Globus pallidus (tissue), 1 donor: Measurements from ENCODE around the gene ANK2.

ENCODE experiments used
- DNase-seq: peaks from one replicate; pipeline ENCODE4 v3.0.0-alpha.2; 2015; ENCODE audit warnings: low spot score

Gene ANK2

DNA sequence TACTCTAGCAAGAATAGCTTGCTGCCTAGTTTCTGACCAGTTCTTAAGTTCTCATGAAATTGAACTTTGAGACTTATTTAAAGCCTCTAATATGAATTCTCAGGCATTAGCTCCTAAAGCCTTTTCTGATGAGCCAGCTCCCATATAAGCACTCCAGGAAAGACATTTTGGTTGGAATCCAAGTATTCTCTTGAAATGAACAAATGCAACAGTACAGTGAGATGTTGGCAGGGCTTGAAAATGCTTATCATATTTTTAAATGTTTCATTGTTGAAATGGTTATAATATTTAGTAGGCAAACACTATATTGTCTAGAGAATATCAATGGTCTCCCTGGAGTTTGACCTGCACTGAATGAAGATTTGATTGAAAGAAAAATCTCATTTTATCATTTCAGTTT, 240.3 kb downstream of the ANK2 start:
- no peak for DNase-seq

DNA sequence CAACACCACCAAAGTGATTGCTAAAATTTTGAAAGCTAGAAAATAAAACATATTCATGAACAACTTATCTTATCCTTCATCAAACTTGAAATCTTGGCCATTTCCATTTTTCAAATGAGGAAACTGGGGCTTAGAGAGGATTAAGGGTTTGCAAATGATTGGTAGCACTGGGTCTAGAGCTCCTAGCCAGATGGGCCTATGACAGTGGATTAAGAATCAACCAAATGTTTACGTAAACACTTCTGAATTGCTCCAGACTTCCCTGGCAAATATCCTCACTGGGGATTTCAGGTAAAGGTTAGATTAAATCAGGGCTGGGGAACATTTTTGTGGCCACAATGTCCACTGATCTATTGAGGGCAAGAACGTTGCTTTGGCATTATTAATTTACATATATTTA, 241.2 kb downstream of the ANK2 start:
- DNase-seq: no peak

DNA sequence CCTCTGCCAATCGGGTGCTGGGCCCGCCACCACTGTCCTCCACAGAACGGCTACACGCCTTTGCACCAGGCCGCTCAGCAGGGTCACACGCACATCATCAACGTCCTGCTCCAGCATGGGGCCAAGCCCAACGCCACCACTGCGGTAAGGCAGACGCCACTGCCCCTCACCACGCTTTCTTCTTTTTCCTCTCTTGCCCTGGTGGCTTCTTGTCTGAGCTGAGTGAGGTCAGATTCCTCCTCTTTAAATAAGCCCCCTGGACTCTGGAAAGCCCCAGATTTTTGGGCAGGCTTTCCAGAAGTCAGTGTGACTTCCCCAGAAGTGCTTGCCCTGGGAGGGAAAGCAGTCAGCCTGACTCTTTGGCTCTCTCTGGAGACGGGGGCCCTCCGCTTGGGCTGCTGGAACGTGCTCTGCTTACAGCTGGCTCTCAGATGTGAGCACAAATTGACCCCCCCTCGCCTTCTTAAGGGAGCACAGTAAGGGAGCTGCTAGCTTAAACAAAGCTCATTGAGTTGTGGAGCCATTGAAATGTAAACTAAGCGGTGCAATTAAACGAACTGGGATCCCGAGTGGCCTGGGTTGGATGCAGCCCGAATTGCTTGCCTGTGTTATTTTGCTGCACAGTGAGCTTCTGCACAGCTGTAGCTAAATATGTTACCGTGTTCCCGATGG, 243.1 kb downstream of the ANK2 start:
- DNase-seq: peak; percentile 80

DNA sequence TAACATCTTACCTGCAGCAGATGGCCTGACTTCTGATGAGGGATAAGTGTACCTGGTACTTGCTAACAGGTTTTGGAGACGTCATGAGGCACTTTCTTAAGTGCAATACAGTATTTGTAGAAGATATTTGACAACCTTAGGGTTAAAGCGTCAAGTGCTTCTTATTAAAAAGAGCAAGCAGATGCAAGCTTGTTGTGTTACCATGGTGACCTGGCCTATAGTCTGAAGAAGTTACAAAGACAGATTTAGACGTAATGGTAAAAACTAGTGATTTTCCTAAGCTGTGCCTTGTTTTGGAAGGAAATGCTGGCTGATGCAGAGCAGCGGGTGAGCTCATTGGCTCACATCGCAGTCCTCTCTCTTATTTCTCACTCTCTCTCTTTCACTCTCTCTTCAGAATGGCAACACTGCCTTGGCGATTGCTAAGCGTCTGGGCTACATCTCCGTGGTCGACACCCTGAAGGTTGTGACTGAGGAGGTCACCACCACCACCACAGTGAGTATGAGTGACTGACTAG, 243.6 kb downstream of the ANK2 start:
- peak; percentile 63 for DNase-seq

DNA sequence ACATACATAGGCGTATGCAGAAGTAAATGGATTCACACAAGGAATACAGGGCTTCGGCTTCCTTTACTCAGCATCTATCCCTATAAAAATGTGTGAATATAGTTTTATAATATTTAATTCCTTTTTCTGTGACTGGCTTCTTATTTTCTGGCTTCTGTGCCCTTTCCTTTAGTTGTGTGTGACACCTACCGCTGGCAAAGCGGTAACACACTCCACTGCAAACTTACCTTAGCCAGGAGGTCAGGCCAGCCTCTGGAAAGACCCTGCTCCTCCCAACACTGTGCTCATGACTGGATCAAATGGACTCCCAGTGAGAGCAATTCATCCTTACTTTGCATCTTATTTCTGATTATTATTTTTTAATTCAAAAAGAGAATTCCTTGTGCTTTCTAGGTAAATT, 244.2 kb downstream of the ANK2 start:
- no peak for DNase-seq

DNA sequence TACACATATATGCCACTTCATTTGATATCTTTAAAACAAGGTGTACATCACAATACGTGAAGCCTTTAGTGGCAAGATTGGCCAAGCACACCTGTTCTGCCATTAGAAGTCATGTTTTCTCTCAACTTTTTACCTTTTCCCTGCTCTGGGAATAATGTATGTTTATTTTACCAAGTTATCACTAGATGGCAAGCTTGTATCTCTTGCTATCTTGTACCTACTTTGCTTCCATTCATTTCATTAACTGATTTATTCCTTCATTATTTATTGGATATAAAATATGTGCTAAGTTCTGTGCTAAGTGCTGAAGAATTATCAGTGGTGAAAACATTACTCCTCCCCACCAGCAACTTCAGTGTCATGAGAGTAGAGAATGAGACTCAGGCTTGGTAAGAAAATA, 245.5 kb downstream of the ANK2 start:
- no peak for DNase-seq

DNA sequence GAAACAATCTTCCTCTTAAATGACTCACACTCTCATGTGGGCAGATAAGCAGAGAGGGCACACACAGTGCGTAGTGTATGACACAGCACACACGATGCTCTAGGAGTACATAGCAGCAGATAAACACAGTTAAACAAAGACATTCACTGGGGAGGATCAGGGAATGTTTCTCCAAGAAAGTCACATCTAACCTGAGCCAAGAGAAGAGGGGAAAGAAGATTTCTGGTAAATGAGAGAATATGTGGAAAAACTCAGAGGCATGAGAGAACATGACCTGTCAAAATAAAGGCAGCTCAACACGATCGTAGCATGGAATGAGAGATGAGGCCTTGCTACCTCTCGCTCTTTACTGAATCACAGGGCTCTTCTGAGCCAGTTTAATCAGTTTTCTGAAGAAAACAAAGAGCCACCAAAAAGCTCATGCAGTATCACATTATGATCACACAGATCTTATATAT, 251.0 kb downstream of the ANK2 start:
- DNase-seq: no peak

DNA sequence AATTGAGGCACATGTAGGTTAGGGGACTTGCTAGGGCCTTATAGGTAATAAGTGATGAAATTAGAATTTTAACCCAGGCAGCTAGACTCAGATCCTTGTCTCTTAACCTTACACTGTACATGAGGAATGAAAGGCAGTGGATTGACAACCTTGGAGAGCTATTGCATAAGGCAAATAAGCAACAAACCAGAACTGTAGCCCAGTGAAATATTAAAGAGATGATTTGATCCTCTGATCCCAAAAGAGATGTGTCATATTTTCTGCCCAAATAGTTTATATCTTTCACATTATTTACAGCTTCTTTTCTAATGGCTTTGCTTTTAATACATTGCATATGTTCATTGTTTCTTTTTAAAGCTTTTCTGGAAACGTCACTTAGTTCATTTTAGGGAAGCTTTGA, 252.6 kb downstream of the ANK2 start:
- no peak for DNase-seq

DNA sequence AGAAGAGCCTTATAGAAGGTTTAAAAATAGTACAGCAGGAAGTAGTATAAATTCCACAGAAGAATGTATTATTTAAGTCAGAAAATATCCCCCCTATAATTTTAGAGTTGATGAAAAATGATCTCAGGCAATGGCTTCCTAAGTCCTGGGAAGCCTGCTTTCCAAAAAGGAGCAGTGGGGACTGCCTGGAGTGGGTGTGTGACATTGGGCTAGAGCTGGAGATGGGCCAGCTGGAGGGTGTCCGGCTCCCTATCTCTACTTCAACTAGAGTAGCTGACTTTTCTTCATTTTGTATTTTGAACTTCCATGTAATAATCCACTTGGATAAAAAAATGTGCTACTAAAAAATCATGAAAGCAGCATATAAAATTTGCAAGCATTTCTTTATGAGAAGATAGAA, 253.9 kb downstream of the ANK2 start:
- DNase-seq: no peak

DNA sequence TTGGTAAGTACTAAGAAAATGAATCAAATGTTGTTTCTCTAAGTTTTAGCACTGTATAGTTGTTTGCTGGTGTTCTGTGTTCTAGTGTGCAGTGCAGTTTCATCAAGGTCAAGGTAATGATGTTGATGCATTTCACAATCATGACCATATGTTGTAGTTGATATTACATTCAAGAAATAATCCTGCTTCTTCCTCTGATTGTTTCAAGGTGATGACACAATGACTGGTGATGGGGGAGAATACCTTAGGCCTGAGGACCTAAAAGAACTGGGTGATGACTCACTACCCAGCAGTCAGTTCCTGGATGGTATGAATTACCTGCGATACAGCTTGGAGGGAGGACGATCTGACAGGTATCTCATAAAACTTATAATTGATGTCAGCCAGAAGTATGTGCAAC, 261.6 kb downstream of the ANK2 start:
- DNase-seq: no peak

DNA sequence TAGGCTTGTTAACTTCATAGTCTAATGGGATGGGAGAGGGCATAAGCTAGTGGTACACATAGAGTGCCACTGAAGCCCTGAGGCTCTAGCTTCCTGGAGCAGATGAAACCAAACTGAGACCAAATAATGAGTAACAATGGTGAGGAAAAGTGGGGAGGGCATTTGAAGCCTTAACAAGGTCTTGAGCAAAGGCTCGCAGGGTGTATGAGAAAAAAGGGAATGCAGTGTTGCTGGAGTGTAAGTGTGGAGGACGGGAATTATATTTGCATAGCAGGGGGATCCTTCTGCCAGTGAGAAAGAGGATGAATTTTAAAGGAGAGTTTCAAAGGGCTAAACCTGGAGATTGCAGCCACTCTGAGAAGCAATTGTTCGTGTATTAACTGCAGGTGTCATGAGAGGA, 263.1 kb downstream of the ANK2 start:
- no peak for DNase-seq

DNA sequence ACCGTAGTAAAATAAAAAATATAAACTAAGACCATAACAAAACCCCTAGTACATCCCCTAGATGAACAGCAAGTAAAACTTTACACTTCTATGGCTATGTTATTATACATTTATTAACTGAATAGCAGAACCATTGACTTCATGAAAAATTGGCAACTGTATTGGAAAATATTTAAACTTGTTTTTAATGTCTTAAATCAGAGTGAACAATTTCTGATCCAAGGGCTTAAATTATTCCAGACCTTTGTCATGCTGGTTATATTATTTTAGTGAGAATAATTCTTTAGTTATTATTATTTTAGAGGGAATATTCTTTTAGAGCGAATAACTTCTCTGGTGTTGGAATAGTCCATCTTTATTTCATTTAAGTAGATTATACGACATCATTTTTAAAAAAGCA, 265.0 kb downstream of the ANK2 start:
- DNase-seq: no peak

DNA sequence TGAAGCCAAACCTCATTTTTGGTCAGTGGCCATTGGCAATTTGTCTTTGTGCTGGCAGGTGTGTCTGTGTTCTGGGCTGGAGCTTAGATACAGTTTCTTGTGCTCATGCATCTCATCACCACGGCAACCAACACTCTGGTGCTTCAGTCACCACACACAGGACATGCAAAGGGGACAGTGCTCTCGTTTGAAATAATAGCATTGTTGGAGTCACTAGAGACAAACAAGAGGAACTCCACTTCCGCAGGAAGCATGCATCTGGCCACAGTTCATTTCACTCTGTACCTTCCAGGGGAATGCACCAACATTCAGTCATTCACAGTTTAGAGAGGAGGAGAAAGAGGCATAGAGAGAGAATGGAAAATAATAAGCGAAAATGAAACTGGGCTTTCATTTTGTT, 267.4 kb downstream of the ANK2 start:
- DNase-seq: peak; percentile 35

DNA sequence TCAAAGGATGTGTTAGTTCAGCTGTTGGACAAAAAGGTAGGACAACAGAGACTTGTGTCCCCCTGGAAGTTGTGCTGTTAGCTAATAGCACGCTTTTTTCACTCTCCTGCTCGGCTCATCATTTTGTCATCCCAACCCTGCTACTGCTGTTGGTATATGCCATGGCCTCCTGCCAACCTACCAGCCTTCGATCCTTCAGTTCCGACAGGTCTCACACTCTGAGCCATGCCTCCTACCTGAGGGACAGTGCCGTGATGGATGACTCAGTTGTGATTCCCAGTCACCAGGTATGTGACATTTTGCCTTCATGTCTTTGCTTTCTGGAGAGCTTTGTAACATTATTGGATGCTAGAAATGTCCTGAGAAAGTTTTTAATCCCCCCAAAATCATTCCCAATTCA, 268.1 kb downstream of the ANK2 start:
- DNase-seq: no peak

DNA sequence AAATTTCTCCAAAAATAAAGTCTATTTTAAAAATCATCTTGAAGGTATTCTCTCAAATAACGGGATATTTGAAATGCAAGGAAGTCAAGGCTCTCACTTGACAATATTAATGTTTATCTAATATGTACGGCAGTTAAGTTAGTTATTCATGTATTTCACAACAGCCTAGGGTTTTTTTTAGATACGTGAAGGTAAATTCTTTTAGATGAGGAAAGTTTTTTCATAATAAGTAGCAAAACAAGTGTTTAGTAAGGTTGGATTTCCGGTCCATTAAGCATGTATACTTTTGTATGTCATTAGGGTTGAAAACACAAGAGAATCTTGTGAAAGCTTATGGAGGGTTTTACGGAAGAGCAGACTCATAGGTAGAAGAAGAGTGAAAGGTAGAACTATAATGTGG, 273.3 kb downstream of the ANK2 start:
- no peak for DNase-seq

DNA sequence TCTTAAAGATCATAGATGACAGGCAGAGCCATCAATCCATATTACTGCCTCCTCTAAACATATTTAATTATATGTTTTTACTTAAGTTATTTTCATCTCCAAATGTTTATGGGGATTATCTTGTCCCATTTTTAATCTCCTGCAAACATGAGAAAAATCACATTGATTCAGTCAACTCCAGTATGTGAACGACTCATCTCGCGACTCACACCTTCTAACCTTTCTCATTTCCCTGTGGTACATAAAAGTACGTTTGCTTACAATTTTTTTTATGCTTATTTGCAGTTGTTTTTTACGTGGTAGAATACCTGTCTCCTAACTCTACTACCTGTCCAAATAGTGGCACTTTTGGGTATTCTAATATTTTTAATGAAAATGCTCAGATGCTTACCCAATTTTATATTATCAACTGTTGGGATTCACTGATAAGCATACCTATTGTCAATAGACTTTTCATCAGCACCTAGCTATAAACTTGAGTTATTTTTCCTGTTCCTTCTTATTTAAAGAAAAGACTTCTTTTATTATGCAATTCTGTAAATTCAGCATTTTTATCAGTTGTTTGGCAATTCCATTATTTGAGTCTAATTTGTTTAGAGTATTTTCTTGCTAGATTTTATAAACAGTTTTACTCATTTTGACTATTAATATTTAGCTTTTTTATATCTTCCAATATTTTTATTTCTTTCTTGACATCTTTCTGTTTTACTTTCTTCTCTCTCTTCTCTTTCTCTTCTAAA, 276.6 kb downstream of the ANK2 start:
- DNase-seq: no peak

DNA sequence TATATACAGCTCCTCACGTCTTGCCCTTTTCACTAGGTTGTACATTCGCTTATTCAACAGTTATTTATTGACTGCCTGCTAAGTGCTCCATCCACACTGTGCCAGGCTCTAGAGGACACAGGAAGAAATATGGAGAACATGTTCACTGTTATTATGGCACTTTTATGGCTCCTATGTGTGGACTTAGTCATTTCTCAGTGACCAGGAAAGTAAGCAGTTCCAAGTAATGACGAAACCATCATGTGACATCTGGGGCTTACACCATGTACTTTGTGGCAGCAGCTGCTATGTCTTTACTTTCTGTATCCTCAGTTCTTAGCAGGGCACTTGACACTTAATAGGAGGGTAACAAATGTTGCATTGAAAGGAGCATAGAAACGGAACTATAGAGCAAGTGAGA, 278.0 kb downstream of the ANK2 start:
- DNase-seq: peak; percentile 29

DNA sequence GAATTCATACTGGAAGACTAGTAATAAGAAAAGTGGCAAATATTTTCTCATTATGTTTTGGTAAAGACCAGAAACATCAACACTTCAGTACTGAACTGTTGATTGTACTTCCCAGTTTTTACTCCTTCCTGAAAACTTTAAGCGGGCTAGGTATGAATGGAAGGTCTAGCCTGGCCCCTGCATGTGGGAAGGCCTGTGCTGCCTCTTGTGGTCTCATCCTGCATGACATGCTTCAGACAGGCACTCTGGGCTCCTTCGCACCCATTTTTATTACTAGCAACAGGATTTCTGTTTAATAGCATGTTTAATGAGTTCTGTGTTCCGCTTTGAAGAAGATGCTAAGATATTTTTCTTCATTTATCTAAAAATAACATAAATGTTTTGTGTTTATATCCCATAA, 279.1 kb downstream of the ANK2 start:
- no peak for DNase-seq

DNA sequence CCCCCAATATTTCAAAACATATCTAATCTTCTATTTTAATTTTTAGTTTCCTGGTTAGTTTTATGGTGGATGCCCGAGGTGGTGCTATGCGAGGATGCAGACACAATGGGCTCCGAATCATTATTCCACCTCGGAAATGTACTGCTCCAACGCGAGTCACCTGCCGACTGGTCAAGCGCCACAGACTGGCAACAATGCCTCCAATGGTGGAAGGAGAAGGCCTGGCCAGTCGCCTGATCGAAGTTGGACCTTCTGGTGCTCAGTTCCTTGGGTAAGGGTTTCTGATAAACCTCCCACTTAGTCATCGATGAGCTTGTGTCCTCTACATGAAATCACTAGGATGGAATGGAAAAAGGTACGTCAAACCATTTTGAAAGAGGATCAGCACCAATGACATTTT, 280.7 kb downstream of the ANK2 start:
- DNase-seq: no peak

DNA sequence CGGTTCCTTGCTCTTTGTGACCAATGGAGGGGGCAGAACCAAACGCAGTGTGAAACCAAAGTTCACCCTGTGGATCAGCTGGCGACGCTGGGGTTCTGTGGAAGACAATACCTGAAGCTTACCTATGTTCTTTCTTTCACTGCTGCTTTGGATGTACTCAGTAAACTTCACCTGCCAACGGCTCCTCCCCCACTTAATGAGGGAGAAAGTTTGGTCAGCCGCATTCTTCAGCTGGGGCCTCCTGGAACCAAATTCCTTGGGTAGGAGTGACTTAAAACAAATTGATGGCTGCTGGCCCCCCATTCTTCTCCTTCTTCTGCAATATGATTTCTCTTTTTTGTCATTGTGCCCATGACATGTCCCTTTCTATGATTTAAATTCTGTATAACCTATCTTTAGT, 282.4 kb downstream of the ANK2 start:
- no peak for DNase-seq

DNA sequence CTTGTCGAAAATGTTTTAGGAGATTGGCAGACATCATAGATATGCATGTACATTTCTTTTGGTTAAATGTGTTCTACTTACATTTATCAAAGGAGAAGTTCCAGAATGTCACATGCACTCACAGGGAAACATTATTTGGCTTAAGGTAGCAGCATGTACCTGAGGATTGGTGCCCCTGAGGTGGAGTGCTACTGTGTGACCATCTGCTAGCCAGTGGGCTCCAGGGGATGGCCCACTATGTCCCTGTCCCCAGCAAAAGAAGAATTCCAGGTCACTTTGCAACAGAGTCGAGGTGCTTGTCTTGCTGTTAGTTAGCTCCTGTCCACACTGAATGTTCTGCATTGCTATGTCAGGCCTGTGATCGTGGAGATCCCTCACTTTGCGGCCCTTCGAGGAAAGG, 283.2 kb downstream of the ANK2 start:
- DNase-seq: no peak

DNA sequence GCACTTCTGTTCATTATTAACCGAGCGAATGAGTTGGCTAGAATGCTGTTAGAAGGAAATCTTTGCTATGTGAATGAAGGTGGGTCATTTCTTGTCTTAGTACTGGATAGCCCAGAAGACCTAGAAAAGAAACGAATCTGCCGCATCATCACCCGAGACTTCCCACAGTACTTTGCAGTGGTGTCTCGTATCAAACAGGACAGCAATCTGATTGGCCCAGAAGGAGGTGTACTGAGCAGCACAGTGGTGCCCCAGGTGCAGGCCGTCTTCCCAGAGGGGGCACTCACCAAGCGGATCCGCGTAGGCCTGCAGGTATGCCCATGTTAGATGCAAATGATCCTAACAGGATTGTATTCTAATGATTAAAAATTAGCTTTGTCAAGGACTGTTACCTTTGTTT, 286.3 kb downstream of the ANK2 start:
- no peak for DNase-seq

DNA sequence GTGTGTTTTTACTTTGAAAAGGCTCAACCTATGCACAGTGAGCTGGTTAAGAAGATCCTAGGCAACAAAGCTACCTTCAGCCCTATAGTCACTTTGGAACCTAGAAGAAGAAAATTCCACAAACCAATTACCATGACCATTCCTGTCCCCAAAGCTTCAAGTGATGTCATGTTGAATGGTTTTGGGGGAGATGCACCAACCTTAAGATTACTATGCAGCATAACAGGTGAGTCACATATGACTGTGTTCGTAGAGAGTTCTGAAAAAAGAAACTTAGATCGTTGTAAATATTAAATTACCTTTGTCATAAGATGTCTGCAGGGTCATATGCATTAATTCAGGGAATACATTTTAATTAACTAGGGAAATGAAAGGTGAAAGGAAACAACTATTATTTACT, 287.1 kb downstream of the ANK2 start:
- DNase-seq: no peak

DNA sequence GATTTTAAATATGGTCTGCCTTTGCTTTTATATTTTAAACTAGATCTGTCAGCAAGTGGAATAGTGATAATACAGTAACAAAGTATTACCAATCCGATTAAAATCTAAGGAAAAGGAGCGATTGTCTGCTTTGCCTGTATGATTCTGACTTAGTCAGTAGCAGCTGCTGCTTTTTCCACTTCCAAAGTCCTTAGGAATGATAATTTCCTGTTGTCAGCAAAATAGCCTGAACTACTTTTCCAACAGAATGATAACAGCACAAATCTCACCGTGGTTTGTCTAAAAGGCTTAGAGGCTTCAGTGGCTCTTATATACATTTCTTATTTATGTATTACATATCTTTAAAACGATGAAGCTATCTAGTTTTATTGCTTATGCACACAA, 290.0 kb downstream of the ANK2 start:
- no peak for DNase-seq
